Caco-2 (cell line): ENCODE results near the gene LRRC58. TPM values are rescaled to one million over a fixed set of nuclear protein-coding genes. Genes with fewer than 3 reads are reported as not detected.

ENCODE experiments used
- BruUV-seq: library from RNA; stranded (reverse); fragments of 400-500 nt; replicated peaks from 2 replicates; lab custom pipeline; 2021; lab: Mats Ljungman, UMichigan
- CTCF ChIA-PET: fragments of 300-600 bp; sonication (Branson Sonifier 250); formaldehyde crosslinking; loops from one replicate; lab custom pipeline; 2022; ENCODE audit warnings: antibody characterized with exemption; lab: Charles Lee
- POLR2A ChIA-PET: fragments of 300-600 bp; sonication (Branson Sonifier 250); formaldehyde crosslinking; loops from one replicate; lab custom pipeline; 2022; ENCODE audit warnings: antibody characterized with exemption; lab: Charles Lee
- DNase-seq, 2 experiments: peaks; one replicate each; pipeline versions ENCODE4 v3.0.0 to v3.0.0-alpha.2; 2020 to 2022
- H3K27me3 ChIP-seq: replicated peaks from 2 replicates; pipeline ENCODE4 v1.6.0; 2011; ENCODE audit warnings: low read length; ENCODE audit not compliant: control insufficient read depth, insufficient read depth
- H3K36me3 ChIP-seq: 2 replicates; pipeline ENCODE4 v1.5.1; 2011; ENCODE audit warnings: low read length; ENCODE audit not compliant: control insufficient read depth, insufficient read depth
- H3K4me1 ChIP-seq: fragments of 250-450 bp; sonication (Bioruptor Pico); 2 replicates; pipeline ENCODE4 v1.5.1; 2020; ENCODE audit warnings: mild to moderate bottlenecking
- H3K4me3 ChIP-seq: 2 replicates; pipeline ENCODE4 v1.5.1; 2011; ENCODE audit warnings: low read depth, mild to moderate bottlenecking, control low read depth, low read length
- H3K9me3 ChIP-seq: fragments of 250-450 bp; sonication (Bioruptor Pico); 2 replicates; pipeline ENCODE4 v1.5.1; 2020; ENCODE audit warnings: mild to moderate bottlenecking, moderate library complexity
- H3K27ac Mint-ChIP-seq: one replicate; pipeline ENCODE4 v1.8.0; 2022; ENCODE audit warnings: mixed read lengths; ENCODE audit not compliant: unreplicated experiment
- H3K27me3 Mint-ChIP-seq: one replicate; pipeline ENCODE4 v1.8.0; 2022; ENCODE audit warnings: mixed read lengths; ENCODE audit not compliant: insufficient read depth, unreplicated experiment
- H3K36me3 Mint-ChIP-seq: one replicate; pipeline ENCODE4 v1.8.0; 2022; ENCODE audit warnings: mild to moderate bottlenecking, mixed read lengths; ENCODE audit not compliant: insufficient read depth, unreplicated experiment
- H3K4me1 Mint-ChIP-seq: one replicate; pipeline ENCODE4 v1.8.0; 2022; ENCODE audit warnings: low read depth, mixed read lengths; ENCODE audit not compliant: unreplicated experiment
- H3K4me3 Mint-ChIP-seq: one replicate; pipeline ENCODE4 v1.8.0; 2022; ENCODE audit warnings: mild to moderate bottlenecking, moderate library complexity, mixed read lengths; ENCODE audit not compliant: unreplicated experiment
- H3K9me3 Mint-ChIP-seq: one replicate; pipeline ENCODE4 v1.8.0; 2022; ENCODE audit warnings: mixed read lengths; ENCODE audit not compliant: unreplicated experiment
- CTCF ChIP-seq, 2 experiments: fragments of 200-600 bp in 1 of 2; IDR thresholded peaks; 1 replicate in 1 of 2; 2 replicates in 1 of 2; pipeline versions ENCODE4 v1.5.1 to v1.8.0; 2011 to 2022; ENCODE audit warnings: antibody characterized with exemption in 1 of 2, control low read depth in 1 of 2, inconsistent platforms in 1 of 2, low read depth in 1 of 2, low read length in 1 of 2, mild to moderate bottlenecking in 1 of 2, moderate library complexity in 1 of 2; ENCODE audit not compliant: insufficient read depth in 1 of 2, severe bottlenecking in 1 of 2, unreplicated experiment in 1 of 2
- intact Hi-C: fragments of 100-400 bp; cut with micrococcal nuclease; formaldehyde crosslinking; loops from one replicate; pipeline ENCODE4 v1.10.0; 2022; ENCODE audit not compliant: unreplicated experiment
- total RNA-seq: library from RNA; stranded (reverse); gene quantifications from 2 replicates; pipeline ENCODE4 v1.2.3, GENCODE V29; 2022

Gene LRRC58
- total RNA-seq, 1 experiment from 2014 or later: 20.5 TPM

DNA sequence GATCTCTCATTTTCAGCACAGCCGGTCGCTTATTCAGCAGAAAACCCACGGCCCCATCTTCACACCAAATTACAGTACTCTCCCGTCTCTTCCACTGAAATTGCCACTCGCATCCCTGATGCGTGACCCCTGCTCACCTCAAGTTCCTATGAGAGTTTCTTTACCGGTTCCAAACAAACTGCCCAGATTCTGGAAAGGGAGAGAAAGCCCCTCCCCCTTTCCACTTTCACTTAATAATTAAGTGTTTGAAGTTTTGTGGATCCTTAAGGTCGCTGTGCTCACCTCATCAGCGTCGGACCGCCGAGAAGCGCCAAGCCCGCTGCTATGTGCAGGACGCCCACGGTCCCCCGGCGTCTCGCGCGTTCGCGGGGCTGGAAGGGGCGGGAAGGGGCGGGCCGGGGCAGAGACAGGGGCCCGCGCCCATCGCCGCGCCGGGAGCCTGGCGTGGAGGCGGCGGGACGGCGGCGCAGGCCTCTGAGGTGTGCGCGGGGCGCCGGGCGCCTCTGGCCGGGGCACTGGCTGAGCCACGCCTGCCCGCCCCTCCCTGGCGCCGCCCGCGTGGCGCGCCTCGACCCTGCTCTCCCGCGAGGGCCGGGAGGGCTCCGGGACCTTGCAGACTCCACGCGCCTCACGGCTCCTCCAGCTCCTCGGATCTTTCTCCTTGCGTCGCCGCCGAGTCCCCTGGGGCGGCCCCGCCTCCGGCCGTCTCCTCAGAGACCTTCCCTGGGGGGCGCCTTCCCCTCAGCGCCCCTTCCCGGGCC lies 64.2 kb downstream of the LRRC58 start, which contains the start of gene GPR156:
Gene GPR156 (minus strand): TSS at position 476 of the 761 bp plus-strand sequence. CDS start 41,124 bp downstream, outside the sequence.
- H3K4me3 Mint-ChIP-seq: peak within 1 kb of the TSS; percentile 77
- DNase-seq: peak; percentile 42 to 64
- H3K4me3 ChIP-seq: peak within 1 kb of the TSS; percentile 57
- intact Hi-C loops: loop anchor here (5.0 kb wide), 1 partner anchor 62 kb away; the partner anchor contains the start of gene LRRC58
- no peaks in the 10 kb centered on the region for H3K27me3 ChIP-seq
- ChIA-PET POLR2A (no interaction called here), CTCF (no interaction called here)
- H3K4me1 Mint-ChIP-seq: no peaks in the 10 kb centered on the region
- no peaks in the 10 kb centered on the region for H3K9me3 ChIP-seq
- no peaks in the 10 kb centered on the region for H3K36me3 ChIP-seq
- H3K27ac Mint-ChIP-seq: no peak within 1 kb of the TSS
- 0 out of 2 replicates have a peak, but pooled peaks cover 5% of the 10 kb centered on the region for H3K4me1 ChIP-seq
- no TSS peak for BruUV-seq
- H3K27me3 Mint-ChIP-seq: peaks cover 2% of the 10 kb centered on the region
- H3K36me3 Mint-ChIP-seq: no peaks in the 10 kb centered on the region
- no peaks in the 10 kb centered on the region for H3K9me3 Mint-ChIP-seq
- no peak for TF ChIP-seq CTCF (IDR thresholded peaks at IDR 0.05; ENCODE audit: insufficient read depth in 1 of 2, low read depth in 1 of 2, low read length in 1 of 2, severe bottlenecking in 1 of 2, unreplicated experiment in 1 of 2)

- Histone ChIP-seq H3K4me1 (0 out of 2 replicates have a peak, but pooled peaks cover 5% of the 10 kb centered on the region), H3K9me3 (0 out of 2 replicates have a peak, but pooled peaks cover 4% of the 10 kb centered on the region), H3K36me3 (no peaks in the 10 kb centered on the region), H3K27me3 (no peaks in the 10 kb centered on the region), H3K4me3 (no peak overlapping the region)
- Mint-ChIP-seq H3K9me3 (no peaks in the 10 kb centered on the region), H3K36me3 (no peaks in the 10 kb centered on the region), H3K4me3 (no peak overlapping the region), H3K27me3 (peaks cover 2% of the 10 kb centered on the region), H3K27ac (no peak overlapping the region), H3K4me1 (no peaks in the 10 kb centered on the region)
- DNase-seq: no peak
- TF ChIP-seq CTCF (IDR thresholded peaks at IDR 0.05; ENCODE audit: insufficient read depth in 1 of 2, low read depth in 1 of 2, low read length in 1 of 2, severe bottlenecking in 1 of 2, unreplicated experiment in 1 of 2): no peak
- intact Hi-C loops: loop anchor here (5.0 kb wide), 1 partner anchor 66 kb away; the partner anchor contains the start of gene LRRC58
- ChIA-PET POLR2A (no interaction called here), CTCF (no interaction called here)
- no TSS peak for BruUV-seq
Observed at GRCh38 chr3:120281261-120281660, 67.9 kb downstream of the LRRC58 start.

DNA sequence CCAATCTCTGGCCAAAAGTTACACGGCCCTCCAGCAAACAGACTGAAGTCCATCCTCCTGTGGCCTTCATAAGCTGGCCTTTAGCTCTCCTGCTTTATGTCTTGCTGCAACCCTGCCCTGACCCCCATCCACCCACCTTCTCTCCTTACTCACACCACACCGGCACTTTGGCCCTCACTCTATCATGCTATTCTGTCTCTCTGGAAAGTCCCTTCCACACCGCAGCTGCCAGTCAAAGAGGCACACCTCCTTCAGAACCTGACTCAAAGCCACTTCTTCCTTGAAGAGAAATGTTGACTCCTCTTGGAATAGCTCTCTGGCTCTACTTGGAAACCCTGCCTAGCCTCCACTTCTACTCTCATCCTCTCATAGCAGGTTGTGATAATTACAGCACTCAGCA lies 68.6 kb downstream of the LRRC58 start:
- intact Hi-C loops: loop anchor here (5.0 kb wide), 1 partner anchor 67 kb away; the partner anchor contains the start of gene LRRC58
- no peak overlapping the region for H3K27ac Mint-ChIP-seq
- no peak overlapping the region for H3K4me3 Mint-ChIP-seq
- H3K36me3 Mint-ChIP-seq: no peaks in the 10 kb centered on the region
- no peaks in the 10 kb centered on the region for H3K27me3 ChIP-seq
- H3K27me3 Mint-ChIP-seq: peaks cover 2% of the 10 kb centered on the region
- no peak for DNase-seq
- no peaks in the 10 kb centered on the region for H3K9me3 Mint-ChIP-seq
- no TSS peak for BruUV-seq
- H3K9me3 ChIP-seq: 0 out of 2 replicates have a peak, but pooled peaks cover 4% of the 10 kb centered on the region
- no peaks in the 10 kb centered on the region for H3K36me3 ChIP-seq
- CTCF ChIA-PET: no interaction called here
- 0 out of 2 replicates have a peak, but pooled peaks cover 3% of the 10 kb centered on the region for H3K4me1 ChIP-seq
- H3K4me1 Mint-ChIP-seq: no peaks in the 10 kb centered on the region
- no peak overlapping the region for H3K4me3 ChIP-seq
- TF ChIP-seq CTCF (IDR thresholded peaks at IDR 0.05; ENCODE audit: insufficient read depth in 1 of 2, low read depth in 1 of 2, low read length in 1 of 2, severe bottlenecking in 1 of 2, unreplicated experiment in 1 of 2): no peak
- POLR2A ChIA-PET: no interaction called here
